ENCODE data around the gene FKBP10. TPM values are rescaled to one million over a fixed set of nuclear protein-coding genes. Genes with fewer than 3 reads are reported as not detected.

The FKBP10 gene
- polyA plus RNA-seq, 1 of the 3 experiments (the other 2 are of a cell fraction): 360 TPM

DNA sequence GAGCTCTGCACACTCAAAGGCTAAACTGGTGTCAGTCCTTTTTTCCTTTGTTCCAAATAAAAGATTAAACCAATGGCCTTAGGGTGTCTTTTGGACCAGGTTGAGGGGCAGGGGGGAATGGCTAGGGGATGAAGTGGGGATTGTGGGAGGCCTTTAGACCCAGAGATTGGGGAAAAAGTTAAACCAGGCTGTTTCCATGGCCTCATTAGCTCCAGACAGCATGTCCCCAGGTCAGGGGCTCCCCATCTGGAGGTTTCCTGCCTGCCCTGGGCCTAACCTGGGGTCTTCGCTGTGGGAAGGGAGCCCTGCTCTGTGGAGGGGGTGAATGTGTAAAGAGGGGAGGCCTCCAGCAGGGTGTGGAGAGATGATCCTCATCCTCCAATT, 10.3 kb downstream of the FKBP10 start:
- H3K79me2 ChIP-seq (ENCODE audit: insufficient read depth): no peaks in the 10 kb centered on the region
- H3K9me3 ChIP-seq: no peaks in the 10 kb centered on the region
- ChIA-PET POLR2A (no interaction called here), CTCF (interaction anchor here (0.8 to 1.0 kb wide), 2 partner anchors 12 to 136 kb away, joined by 3 to 4 read pairs; no protein-coding TSS in a partner anchor)
- no peak for DNase-seq
- H3K4me3 ChIP-seq (ENCODE audit: low read depth in 2 of 2, low read length in 1 of 2): no peak overlapping the region
- H3K9me2 ChIP-seq: no peaks in the 10 kb centered on the region
- H4K20me1 ChIP-seq (ENCODE audit: insufficient read depth): 0 out of 2 replicates have a peak, but pooled peaks cover 2% of the 10 kb centered on the region
- peaks cover 9% of the 10 kb centered on the region for H3F3A ChIP-seq (replicated peaks; ENCODE audit: insufficient read depth)
- 100% methylated on average over 1 of the region's 1 CpG for WGBS (ENCODE audit: low lambda C conversion rate)
- H3K36me3 ChIP-seq (replicated peaks in 1 of 2; ENCODE audit: control insufficient read depth in 1 of 2, insufficient read depth in 2 of 2, low read length in 1 of 2): peaks cover 3 to 35% of the 10 kb centered on the region in 2 experiments
- no peaks in the 10 kb centered on the region for H3K4me1 ChIP-seq (ENCODE audit: control insufficient read depth in 1 of 2, insufficient read depth in 2 of 2, low read depth in 1 of 2, low read length in 1 of 2)
- H2AFZ ChIP-seq (ENCODE audit: low read depth): no peak overlapping the region
- no peaks in the 10 kb centered on the region for H3K27me3 ChIP-seq (ENCODE audit: insufficient read depth)
- no peak overlapping the region for H3K27ac ChIP-seq (ENCODE audit: low read depth in 2 of 2, low read length in 1 of 2)
- H3K9ac ChIP-seq: no peak overlapping the region
- H3K4me2 ChIP-seq: no peak overlapping the region
- no peak for TF ChIP-seq EP300 (IDR thresholded peaks at IDR 0.05; ENCODE audit: borderline replicate concordance in 1 of 2, low read depth in 1 of 2, low read length in 1 of 2)
- no peak for TF ChIP-seq NFIC (IDR thresholded peaks at IDR 0.05; ENCODE audit: borderline replicate concordance)
- TF ChIP-seq, protein P1, sequence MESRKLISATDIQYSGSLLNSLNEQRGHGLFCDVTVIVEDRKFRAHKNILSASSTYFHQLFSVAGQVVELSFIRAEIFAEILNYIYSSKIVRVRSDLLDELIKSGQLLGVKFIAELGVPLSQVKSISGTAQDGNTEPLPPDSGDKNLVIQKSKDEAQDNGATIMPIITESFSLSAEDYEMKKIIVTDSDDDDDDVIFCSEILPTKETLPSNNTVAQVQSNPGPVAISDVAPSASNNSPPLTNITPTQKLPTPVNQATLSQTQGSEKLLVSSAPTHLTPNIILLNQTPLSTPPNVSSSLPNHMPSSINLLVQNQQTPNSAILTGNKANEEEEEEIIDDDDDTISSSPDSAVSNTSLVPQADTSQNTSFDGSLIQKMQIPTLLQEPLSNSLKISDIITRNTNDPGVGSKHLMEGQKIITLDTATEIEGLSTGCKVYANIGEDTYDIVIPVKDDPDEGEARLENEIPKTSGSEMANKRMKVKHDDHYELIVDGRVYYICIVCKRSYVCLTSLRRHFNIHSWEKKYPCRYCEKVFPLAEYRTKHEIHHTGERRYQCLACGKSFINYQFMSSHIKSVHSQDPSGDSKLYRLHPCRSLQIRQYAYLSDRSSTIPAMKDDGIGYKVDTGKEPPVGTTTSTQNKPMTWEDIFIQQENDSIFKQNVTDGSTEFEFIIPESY (IDR thresholded peaks at IDR 0.05; ENCODE audit: borderline replicate concordance, low read depth): no peak
- TF ChIP-seq CHD2 (IDR thresholded peaks at IDR 0.05; ENCODE audit: low read length, partially characterized antibody): no peak
- no peak for TF ChIP-seq GABPA (IDR thresholded peaks at IDR 0.05; ENCODE audit: low read depth)
- TF ChIP-seq, protein P2, sequence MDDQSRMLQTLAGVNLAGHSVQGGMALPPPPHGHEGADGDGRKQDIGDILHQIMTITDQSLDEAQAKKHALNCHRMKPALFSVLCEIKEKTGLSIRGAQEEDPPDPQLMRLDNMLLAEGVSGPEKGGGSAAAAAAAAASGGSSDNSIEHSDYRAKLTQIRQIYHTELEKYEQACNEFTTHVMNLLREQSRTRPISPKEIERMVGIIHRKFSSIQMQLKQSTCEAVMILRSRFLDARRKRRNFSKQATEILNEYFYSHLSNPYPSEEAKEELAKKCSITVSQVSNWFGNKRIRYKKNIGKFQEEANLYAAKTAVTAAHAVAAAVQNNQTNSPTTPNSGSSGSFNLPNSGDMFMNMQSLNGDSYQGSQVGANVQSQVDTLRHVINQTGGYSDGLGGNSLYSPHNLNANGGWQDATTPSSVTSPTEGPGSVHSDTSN (IDR thresholded peaks at IDR 0.05): peak; percentile 1; the same call in 1 of the 2 replicates

- H3K36me3 ChIP-seq (replicated peaks in 1 of 2; ENCODE audit: control insufficient read depth in 1 of 2, insufficient read depth in 2 of 2, low read length in 1 of 2): peaks cover 3 to 32% of the 10 kb centered on the region in 2 experiments
- DNase-seq: no peak
- POLR2A ChIA-PET: interaction anchor here (0.5 to 1.2 kb wide), 2 partner anchors 9 to 20 kb away, joined by 3 read pairs; no protein-coding TSS in a partner anchor
- no peaks in the 10 kb centered on the region for H3K9me3 ChIP-seq
- CTCF ChIA-PET: interaction anchor here (1.0 kb wide), 2 partner anchors 12 to 240 kb away, joined by 3 to 5 read pairs; partner anchors contain the start of gene P3H4
- no peaks in the 10 kb centered on the region for H3K27me3 ChIP-seq (ENCODE audit: insufficient read depth)
- no peaks in the 10 kb centered on the region for H3K9me2 ChIP-seq
- WGBS (ENCODE audit: low lambda C conversion rate): 93% methylated on average over 7 of the region's 7 CpGs
- H2AFZ ChIP-seq (ENCODE audit: low read depth): no peak overlapping the region
- H3K9ac ChIP-seq: no peak overlapping the region
- H4K20me1 ChIP-seq (ENCODE audit: insufficient read depth): no peaks in the 10 kb centered on the region
- H3K79me2 ChIP-seq (ENCODE audit: insufficient read depth): no peaks in the 10 kb centered on the region
- peaks cover 9% of the 10 kb centered on the region for H3F3A ChIP-seq (replicated peaks; ENCODE audit: insufficient read depth)
- H3K27ac ChIP-seq (ENCODE audit: low read depth in 2 of 2, low read length in 1 of 2): no peak overlapping the region
- no peaks in the 10 kb centered on the region for H3K4me1 ChIP-seq (ENCODE audit: control insufficient read depth in 1 of 2, insufficient read depth in 2 of 2, low read depth in 1 of 2, low read length in 1 of 2)
- H3K4me3 ChIP-seq (ENCODE audit: low read depth in 2 of 2, low read length in 1 of 2): no peak overlapping the region
- no peak overlapping the region for H3K4me2 ChIP-seq
- TF ChIP-seq FOXM1 (IDR thresholded peaks at IDR 0.05; ENCODE audit: low read depth): no peak
- no peak for TF ChIP-seq REST (IDR thresholded peaks at IDR 0.05; ENCODE audit: low read depth, low read length)
- no peak for TF ChIP-seq YY1 (IDR thresholded peaks at IDR 0.05; ENCODE audit: low read depth)
- no peak for TF ChIP-seq EP300 (IDR thresholded peaks at IDR 0.05; ENCODE audit: borderline replicate concordance in 1 of 2, low read depth in 1 of 2, low read length in 1 of 2)
- TF ChIP-seq FOSL2 (IDR thresholded peaks at IDR 0.05; ENCODE audit: borderline replicate concordance, low read depth): no peak
- TF ChIP-seq IRF3 (IDR thresholded peaks at IDR 0.05; ENCODE audit: low read depth, low read length): no peak
- TF ChIP-seq TEAD4 (IDR thresholded peaks at IDR 0.05; ENCODE audit: borderline replicate concordance, insufficient read depth): no peak
- no peak for TF ChIP-seq USF2 (IDR thresholded peaks at IDR 0.05; ENCODE audit: borderline replicate concordance, low read depth, low read length)
- TF ChIP-seq CHD2 (IDR thresholded peaks at IDR 0.05; ENCODE audit: low read length, partially characterized antibody): no peak
- TF ChIP-seq TCF12 (IDR thresholded peaks at IDR 0.05): no peak
- TF ChIP-seq GATA2 (CRISPR knock-in tag; IDR thresholded peaks at IDR 0.05): no peak
- TF ChIP-seq RXRA (IDR thresholded peaks at IDR 0.05; ENCODE audit: borderline replicate concordance, low read depth): no peak
- TF ChIP-seq, protein P3, sequence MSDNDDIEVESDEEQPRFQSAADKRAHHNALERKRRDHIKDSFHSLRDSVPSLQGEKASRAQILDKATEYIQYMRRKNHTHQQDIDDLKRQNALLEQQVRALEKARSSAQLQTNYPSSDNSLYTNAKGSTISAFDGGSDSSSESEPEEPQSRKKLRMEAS (IDR thresholded peaks at IDR 0.05; ENCODE audit: low read depth): no peak
- no peak for TF ChIP-seq JUND (IDR thresholded peaks at IDR 0.05)
- no peak for TF ChIP-seq MXI1 (IDR thresholded peaks at IDR 0.05; ENCODE audit: low read depth, low read length)
Observed at GRCh38 chr17:41823580-41823979, 10.8 kb downstream of the FKBP10 start.
